ENCODE data around the gene TCP11L2.

TCP11L2 gene

DNA sequence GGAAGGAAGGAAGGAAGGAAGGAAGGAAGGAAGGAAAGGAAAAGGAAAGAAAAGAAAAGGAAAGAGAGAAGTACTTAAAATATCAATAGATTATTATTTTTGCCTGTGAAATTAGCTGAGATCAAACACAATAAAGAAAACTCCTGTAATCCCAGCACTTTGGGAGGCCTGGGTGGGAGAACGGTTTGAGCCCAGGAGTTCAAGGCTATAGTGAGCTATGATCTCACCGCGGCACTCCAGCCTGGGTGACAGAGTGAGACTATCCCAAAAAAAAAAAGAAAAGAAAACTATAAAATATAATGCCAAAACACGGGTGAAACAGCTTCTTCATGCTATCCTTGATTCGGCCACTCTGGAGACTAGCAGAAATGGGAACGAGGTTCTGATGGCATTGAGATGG is 28.5 kb upstream of the TCP11L2 start:
- TF ChIP-seq, protein P1, sequence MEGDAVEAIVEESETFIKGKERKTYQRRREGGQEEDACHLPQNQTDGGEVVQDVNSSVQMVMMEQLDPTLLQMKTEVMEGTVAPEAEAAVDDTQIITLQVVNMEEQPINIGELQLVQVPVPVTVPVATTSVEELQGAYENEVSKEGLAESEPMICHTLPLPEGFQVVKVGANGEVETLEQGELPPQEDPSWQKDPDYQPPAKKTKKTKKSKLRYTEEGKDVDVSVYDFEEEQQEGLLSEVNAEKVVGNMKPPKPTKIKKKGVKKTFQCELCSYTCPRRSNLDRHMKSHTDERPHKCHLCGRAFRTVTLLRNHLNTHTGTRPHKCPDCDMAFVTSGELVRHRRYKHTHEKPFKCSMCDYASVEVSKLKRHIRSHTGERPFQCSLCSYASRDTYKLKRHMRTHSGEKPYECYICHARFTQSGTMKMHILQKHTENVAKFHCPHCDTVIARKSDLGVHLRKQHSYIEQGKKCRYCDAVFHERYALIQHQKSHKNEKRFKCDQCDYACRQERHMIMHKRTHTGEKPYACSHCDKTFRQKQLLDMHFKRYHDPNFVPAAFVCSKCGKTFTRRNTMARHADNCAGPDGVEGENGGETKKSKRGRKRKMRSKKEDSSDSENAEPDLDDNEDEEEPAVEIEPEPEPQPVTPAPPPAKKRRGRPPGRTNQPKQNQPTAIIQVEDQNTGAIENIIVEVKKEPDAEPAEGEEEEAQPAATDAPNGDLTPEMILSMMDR (IDR thresholded peaks at IDR 0.05; ENCODE audit: borderline replicate concordance, control extremely low read depth, extremely low read depth, insufficient read depth, missing control alignments), result no peak
- no peak for DNase-seq (ENCODE audit: low spot score)
- in situ Hi-C loops (cut with MboI; ENCODE audit: low sequenced_read_pairs, unreplicated experiment), result no loop called here

DNA sequence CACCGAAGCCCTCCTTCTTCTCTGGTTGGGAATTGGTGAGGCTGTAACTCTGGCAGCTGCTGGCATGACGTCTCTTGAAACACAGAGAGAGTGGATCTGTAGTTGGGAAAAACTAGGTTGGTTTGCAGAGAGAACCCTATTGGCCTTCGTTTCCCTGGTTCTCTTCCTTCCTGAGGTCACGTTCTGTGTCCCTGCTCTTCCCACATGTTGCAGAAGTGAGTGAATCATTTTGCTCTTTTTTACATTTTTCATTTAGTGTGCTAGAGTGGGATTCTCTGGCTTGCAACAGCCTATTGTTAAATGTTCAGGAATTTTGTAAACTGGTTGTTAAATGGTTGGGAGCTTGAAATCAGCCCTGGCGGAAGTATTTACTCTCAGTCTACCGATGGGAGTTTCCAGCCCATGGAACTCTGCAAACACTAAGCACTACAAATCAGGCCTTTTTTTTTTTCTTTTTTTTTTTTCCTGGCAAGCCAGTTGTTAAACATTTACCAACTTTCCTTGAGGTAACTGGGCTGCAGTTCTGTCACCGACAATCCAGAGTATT is 27.9 kb upstream of the TCP11L2 start:
- TF ChIP-seq, protein P1 (IDR thresholded peaks at IDR 0.05; ENCODE audit: borderline replicate concordance, control extremely low read depth, extremely low read depth, insufficient read depth, missing control alignments), result no peak
- no peak for DNase-seq (ENCODE audit: low spot score)
- in situ Hi-C loops (cut with MboI; ENCODE audit: low sequenced_read_pairs, unreplicated experiment), result no loop called here

DNA sequence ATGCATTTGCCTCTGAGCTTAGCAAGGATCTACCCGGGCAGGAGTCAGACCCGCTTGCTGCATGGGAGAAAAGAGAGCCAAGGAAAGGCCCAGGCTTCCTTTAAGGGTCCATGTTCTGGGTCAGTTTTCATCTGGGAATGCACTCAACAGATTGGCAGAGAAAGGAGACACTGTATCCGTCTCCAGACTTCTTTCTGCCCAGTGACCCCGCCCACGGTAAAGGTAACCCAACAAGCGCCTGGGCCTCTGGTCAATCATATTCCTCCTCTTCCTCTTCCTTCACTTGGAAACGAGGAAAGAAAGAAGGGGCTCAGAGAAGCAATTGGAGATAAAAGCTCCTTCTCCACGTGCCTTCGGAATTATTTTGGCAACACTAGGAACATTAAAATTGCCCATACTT is 27.1 kb upstream of the TCP11L2 start:
- in situ Hi-C loops (cut with MboI; ENCODE audit: low sequenced_read_pairs, unreplicated experiment), result no loop called here

DNA sequence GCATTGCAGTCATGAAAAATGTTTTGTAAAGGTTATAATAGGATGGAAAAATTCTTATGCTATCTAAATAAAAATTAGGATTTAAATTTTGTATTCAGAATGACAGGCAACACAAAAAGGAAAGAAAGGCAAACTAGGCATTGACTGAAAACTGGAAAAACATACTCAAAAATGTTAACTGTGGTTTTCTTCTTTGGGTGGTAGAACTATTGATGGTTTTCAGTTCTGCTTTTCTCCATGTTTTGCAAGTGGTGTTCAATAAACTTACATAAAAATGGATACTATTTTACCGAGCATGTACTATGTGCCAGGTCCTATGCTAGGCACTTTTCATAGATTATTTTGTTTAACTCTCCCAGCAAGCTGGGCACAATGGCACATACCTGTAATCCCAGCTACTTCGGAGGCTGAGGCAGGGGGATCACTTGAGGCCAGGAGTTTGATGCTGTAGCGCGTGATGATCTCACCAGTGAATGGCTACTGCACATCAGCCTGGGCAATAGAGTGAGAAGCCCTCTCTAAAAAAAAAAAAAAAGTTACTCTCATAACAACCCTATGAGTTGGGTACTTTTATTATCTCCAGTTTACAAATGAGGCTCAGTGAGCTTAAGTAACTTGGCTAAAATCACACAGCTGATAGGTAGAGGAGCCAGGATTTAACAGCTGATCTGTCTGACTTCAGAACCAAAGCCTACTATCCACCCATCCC is 26.3 kb upstream of the TCP11L2 start:
- in situ Hi-C loops (cut with MboI; ENCODE audit: low sequenced_read_pairs, unreplicated experiment), result no loop called here
- TF ChIP-seq, protein P1 (IDR thresholded peaks at IDR 0.05; ENCODE audit: borderline replicate concordance, control extremely low read depth, extremely low read depth, insufficient read depth, missing control alignments), result no peak
- DNase-seq (ENCODE audit: low spot score), result peak; percentile 42

More for the DNA sequence above, 27.1 kb upstream of the TCP11L2 start:
- no peak for DNase-seq (ENCODE audit: low spot score)
- TF ChIP-seq, protein P1 (IDR thresholded peaks at IDR 0.05; ENCODE audit: borderline replicate concordance, control extremely low read depth, extremely low read depth, insufficient read depth, missing control alignments), result no peak

DNA sequence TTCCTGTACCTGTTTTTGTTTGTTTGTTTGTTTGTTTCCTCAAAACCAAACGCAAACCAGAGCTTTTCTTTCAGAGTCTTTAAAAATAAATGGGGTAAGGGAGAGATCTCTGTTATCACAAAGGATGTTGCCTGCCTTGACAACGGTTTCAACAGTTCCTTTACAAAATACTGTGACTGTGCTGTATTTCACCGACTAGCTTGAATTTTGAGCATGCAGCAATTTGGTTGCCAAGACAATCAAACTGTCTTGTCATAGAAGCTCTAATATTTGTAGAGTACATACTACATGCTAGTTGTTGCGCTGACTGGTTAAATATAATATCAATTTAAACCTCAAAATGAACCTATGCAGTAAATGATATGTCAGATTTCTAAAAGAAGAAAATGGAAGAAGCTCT is 22.4 kb upstream of the TCP11L2 start:
- TF ChIP-seq, protein P1 (IDR thresholded peaks at IDR 0.05; ENCODE audit: borderline replicate concordance, control extremely low read depth, extremely low read depth, insufficient read depth, missing control alignments), result no peak
- in situ Hi-C loops (cut with MboI; ENCODE audit: low sequenced_read_pairs, unreplicated experiment), result loop anchor here (5.0 kb wide), 1 partner anchor 53 kb away; no protein-coding TSS in a partner anchor
- DNase-seq (ENCODE audit: low spot score), result no peak

DNA sequence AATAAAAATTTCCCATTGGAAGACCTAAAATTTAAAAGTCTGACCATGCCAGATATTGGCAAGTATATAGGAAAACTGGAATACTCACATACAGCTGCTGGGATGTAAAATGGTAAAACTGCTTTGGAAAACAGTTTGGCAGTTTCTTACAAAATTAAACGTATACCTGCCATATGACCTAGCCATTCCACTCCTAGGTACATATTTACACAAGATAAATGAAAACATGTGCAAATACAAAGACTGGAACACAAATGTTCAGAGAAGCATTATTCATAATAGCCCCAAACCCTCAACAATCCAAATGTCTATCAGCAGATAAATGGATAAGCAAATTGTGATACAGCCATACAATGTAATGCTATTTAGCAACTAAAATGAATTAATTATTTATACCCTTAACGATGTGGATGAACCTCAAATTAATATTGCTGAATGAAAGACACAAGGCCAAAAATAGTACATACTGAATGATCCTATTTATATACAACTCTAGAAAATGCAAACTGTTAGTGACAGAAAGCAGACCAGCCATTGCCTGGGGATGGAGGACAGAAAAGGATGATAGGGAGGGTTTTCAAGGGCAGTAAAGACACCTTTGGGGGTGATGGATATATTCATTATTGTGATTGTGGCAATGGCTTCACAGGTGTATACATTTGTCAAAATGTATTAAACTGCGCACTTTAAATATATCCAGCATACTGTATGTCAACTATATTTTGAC is 21.3 kb upstream of the TCP11L2 start:
- TF ChIP-seq, protein P1 (IDR thresholded peaks at IDR 0.05; ENCODE audit: borderline replicate concordance, control extremely low read depth, extremely low read depth, insufficient read depth, missing control alignments), result no peak
- DNase-seq (ENCODE audit: low spot score), result no peak

More for the DNA sequence above, 21.3 kb upstream of the TCP11L2 start:
- in situ Hi-C loops (cut with MboI; ENCODE audit: low sequenced_read_pairs, unreplicated experiment), result loop anchor here (5.0 kb wide), 1 partner anchor 54 kb away; no protein-coding TSS in a partner anchor

Measured in GM13976 (cell line).